H1 (cell line): ENCODE results near the gene TARS3. TPM values are rescaled to one million over a fixed set of nuclear protein-coding genes. Genes with fewer than 3 reads are reported as not detected.
A peak's percentile ranks its signal among the peaks of the same experiment; 100 is the strongest.
"Not testable (repeated sequence)": the region's sequence is repeated elsewhere in the genome, so short reads cannot be mapped to it uniquely, and the experiment has no call there.

ENCODE experiments used
- CTCF ChIA-PET: fragments of 300-600 bp; sonication (Branson Sonifier 250); formaldehyde crosslinking; loops from one replicate; lab custom pipeline; 2021; ENCODE audit not compliant: partially characterized antibody; lab: Charles Lee
- POLR2A ChIA-PET: fragments of 300-600 bp; sonication (Branson Sonifier 250); formaldehyde crosslinking; loops from one replicate; lab custom pipeline; 2021; ENCODE audit warnings: inconsistent platforms; ENCODE audit not compliant: partially characterized antibody; lab: Charles Lee
- DNase-seq, 2 experiments: peaks; one replicate each; pipeline versions ENCODE4 v3.0.0 to v3.0.0-alpha.2; 2010 to 2022; ENCODE audit warnings: low spot score in 2 of 2, low read depth in 1 of 2, mixed read lengths in 1 of 2
- FAIRE-seq: peaks from 2 replicates; lab custom pipeline; 2011; peaks lifted over from hg19 to GRCh38; lab: Jason Lieb, UNC
- H2AFZ ChIP-seq: 2 replicates; pipeline ENCODE4 v1.8.1; 2012; ENCODE audit warnings: low read length, inconsistent platforms
- H2AK5ac ChIP-seq: 2 replicates; pipeline ENCODE4 v1.6.1; 2013; ENCODE audit warnings: low read depth, low read length
- H2BK120ac ChIP-seq: replicated peaks from 2 replicates; pipeline ENCODE3; 2013; ENCODE audit warnings: low read depth, low read length, inconsistent platforms
- H2BK12ac ChIP-seq: 2 replicates; pipeline ENCODE4 v1.6.1; 2013; ENCODE audit warnings: low read depth, low read length
- H2BK15ac ChIP-seq: 2 replicates; pipeline ENCODE4 v1.6.1; 2013; ENCODE audit warnings: low read length
- H2BK20ac ChIP-seq: 2 replicates; pipeline ENCODE4 v1.6.1; 2013; ENCODE audit warnings: low read length
- H2BK5ac ChIP-seq: 2 replicates; pipeline ENCODE4 v1.6.1; 2013; ENCODE audit warnings: low read depth, low read length
- H3K14ac ChIP-seq: 2 replicates; pipeline ENCODE4 v1.6.1; 2013; ENCODE audit warnings: inconsistent platforms; ENCODE audit not compliant: insufficient read length
- H3K18ac ChIP-seq: 2 replicates; pipeline ENCODE4 v1.6.1; 2013; ENCODE audit warnings: low read length; ENCODE audit errors: extremely low read depth
- H3K23ac ChIP-seq: 2 replicates; pipeline ENCODE4 v1.6.1; 2013; ENCODE audit warnings: inconsistent platforms; ENCODE audit not compliant: insufficient read length
- H3K23me2 ChIP-seq: 2 replicates; pipeline ENCODE4 v1.6.1; 2013; ENCODE audit warnings: low read depth, low read length
- H3K27ac ChIP-seq: 2 replicates; pipeline ENCODE4 v1.6.1; 2011; ENCODE audit warnings: low read depth, low read length, inconsistent platforms
- H3K27me3 ChIP-seq, 4 experiments: replicated peaks in 1 of 4; 1 replicate in 1 of 4; 2 replicates in 3 of 4; pipeline versions ENCODE4 v1.6.1 to v1.8.1; 2011 to 2013; ENCODE audit warnings: low read length in 3 of 4, mild to moderate bottlenecking in 3 of 4, inconsistent platforms in 2 of 4, mixed read lengths in 2 of 4, moderate library complexity in 1 of 4; ENCODE audit not compliant: control insufficient read depth in 3 of 4, insufficient read depth in 3 of 4; ENCODE audit errors: extremely low read depth in 1 of 4
- H3K36me3 ChIP-seq, 4 experiments: 2 replicates each; pipeline versions ENCODE4 v1.6.1 to v1.8.1; 2011 to 2013; ENCODE audit warnings: mild to moderate bottlenecking in 4 of 4, low read length in 3 of 4, moderate library complexity in 2 of 4, control low read depth in 1 of 4, inconsistent platforms in 1 of 4; ENCODE audit not compliant: insufficient read depth in 4 of 4, control insufficient read depth in 2 of 4
- H3K4ac ChIP-seq: replicated peaks from 2 replicates; pipeline ENCODE3; 2013; ENCODE audit warnings: low read length, low read depth, mixed read lengths, inconsistent platforms; ENCODE audit not compliant: insufficient read length
- H3K4me1 ChIP-seq, 4 experiments: replicated peaks in 1 of 4; 1 replicate in 1 of 4; 2 replicates in 3 of 4; pipeline versions ENCODE4 v1.6.1 to v1.8.1; 2011 to 2013; ENCODE audit warnings: low read length in 3 of 4, inconsistent platforms in 2 of 4, mixed read lengths in 1 of 4; ENCODE audit not compliant: insufficient read depth in 4 of 4, control insufficient read depth in 3 of 4
- H3K4me2 ChIP-seq, 2 experiments: 2 replicates each; pipeline versions ENCODE4 v1.6.1 to v1.8.1; 2011 to 2013; ENCODE audit warnings: low read depth in 2 of 2, low read length in 2 of 2, control low read depth in 1 of 2, inconsistent platforms in 1 of 2, mild to moderate bottlenecking in 1 of 2; ENCODE audit not compliant: insufficient read depth in 1 of 2
- H3K4me3 ChIP-seq, 4 experiments: fragments of 200-600, 300-600 bp in 1 of 4; sonication (generic), shearing (Covaris generic), sonication (Bioruptor Twin) in 1 of 4; 2 replicates each; pipeline versions ENCODE4 v1.5.1 to v1.8.1; 2011 to 2016; ENCODE audit warnings: low read length in 4 of 4, low read depth in 3 of 4, control low read depth in 2 of 4, inconsistent platforms in 2 of 4, mild to moderate bottlenecking in 2 of 4, mixed read lengths in 1 of 4, moderate library complexity in 1 of 4; ENCODE audit not compliant: insufficient read depth in 2 of 4; ENCODE audit errors: extremely low read depth in 1 of 4
- H3K56ac ChIP-seq: replicated peaks from 2 replicates; pipeline ENCODE3; 2013; ENCODE audit warnings: low read depth, mild to moderate bottlenecking, mixed read lengths, low read length, inconsistent platforms; ENCODE audit not compliant: insufficient read length
- H3K79me1 ChIP-seq: 2 replicates; pipeline ENCODE4 v1.6.1; 2013; ENCODE audit warnings: low read depth, low read length, control low read depth
- H3K79me2 ChIP-seq, 2 experiments: 2 replicates each; pipeline versions ENCODE4 v1.6.1 to v1.8.1; 2012 to 2013; ENCODE audit warnings: low read length in 2 of 2, mild to moderate bottlenecking in 2 of 2, inconsistent platforms in 1 of 2; ENCODE audit not compliant: insufficient read depth in 2 of 2, control insufficient read depth in 1 of 2
- H3K9ac ChIP-seq, 4 experiments: replicated peaks in 1 of 4; 1 replicate in 1 of 4; 2 replicates in 3 of 4; pipeline versions ENCODE4 v1.6.1 to v1.8.1; 2011 to 2013; ENCODE audit warnings: low read depth in 3 of 4, low read length in 3 of 4, control low read depth in 2 of 4, mild to moderate bottlenecking in 2 of 4, moderate library complexity in 2 of 4, inconsistent platforms in 1 of 4; ENCODE audit errors: extremely low read depth in 1 of 4
- H3K9me3 ChIP-seq, 2 experiments: 2 replicates each; pipeline versions ENCODE4 v1.6.1 to v1.8.1; 2012 to 2013; ENCODE audit warnings: mild to moderate bottlenecking in 2 of 2, moderate library complexity in 2 of 2, control low read depth in 1 of 2, inconsistent platforms in 1 of 2, low read depth in 1 of 2, low read length in 1 of 2, mixed read lengths in 1 of 2; ENCODE audit not compliant: insufficient read depth in 2 of 2
- H4K20me1 ChIP-seq, 2 experiments: replicated peaks in 1 of 2; 2 replicates each; pipeline versions ENCODE3 to v1.8.1; 2011 to 2013; ENCODE audit warnings: inconsistent platforms in 2 of 2, low read length in 2 of 2, mild to moderate bottlenecking in 1 of 2; ENCODE audit not compliant: insufficient read depth in 2 of 2, control insufficient read depth in 1 of 2
- H4K5ac ChIP-seq: 2 replicates; pipeline ENCODE4 v1.6.1; 2013; ENCODE audit warnings: low read length, low read depth, mixed read lengths, inconsistent platforms; ENCODE audit not compliant: insufficient read length
- H4K8ac ChIP-seq: 2 replicates; pipeline ENCODE4 v1.8.0; 2013; ENCODE audit warnings: mild to moderate bottlenecking, moderate library complexity, low read length, inconsistent platforms; ENCODE audit not compliant: insufficient read depth; ENCODE audit errors: extremely low read depth
- H4K91ac ChIP-seq: replicated peaks from 2 replicates; pipeline ENCODE3; 2013; ENCODE audit warnings: low read length, mixed read lengths, inconsistent platforms; ENCODE audit not compliant: insufficient read length
- POLR2AphosphoS5 ChIP-seq: IDR thresholded peaks from 2 replicates; pipeline ENCODE4 v1.6.1; 2011; ENCODE audit warnings: low read depth, low read length
- RAD21 ChIP-seq, 2 experiments: IDR thresholded peaks in 1 of 2; conservative IDR thresholded peaks in 1 of 2; 2 replicates each; pipeline ENCODE4 v1.6.1; 2011; ENCODE audit warnings: low read depth in 2 of 2, low read length in 2 of 2, improper control_type of control experiment in 1 of 2, inconsistent platforms in 1 of 2, mild to moderate bottlenecking in 1 of 2, moderate library complexity in 1 of 2
- TCF12 ChIP-seq: IDR thresholded peaks from 2 replicates; pipeline ENCODE4 v1.6.1; 2011; ENCODE audit warnings: low read depth, mild to moderate bottlenecking, low read length
- WGBS, 2 experiments: shearing (Covaris generic) in 1 of 2; methylation state at CpG; one replicate each; pipeline versions ENCODE4 v1.1.6 to v1.1.7; 2013 to 2015; ENCODE audit warnings: low lambda C conversion rate in 2 of 2, mixed read lengths in 2 of 2, inconsistent platforms in 1 of 2, low coverage in 1 of 2, missing lambda C conversion rate in 1 of 2; ENCODE audit not compliant: insufficient replicate concordance in 2 of 2, insufficient coverage in 1 of 2, insufficient read length in 1 of 2; ENCODE audit errors: extremely low coverage in 1 of 2, missing lambda C conversion rate in 1 of 2; 5-methylcytosine and 5-hydroxymethylcytosine counted together
- polyA plus RNA-seq, 7 experiments: library from polyadenylated mRNA; depleted of rRNA in 3 of 7; stranded (reverse) in 5 of 7; unstranded in 2 of 7; fragments of >200 nt in 5 of 7; fragments of 200-250 nt in 2 of 7; gene quantifications; 1 replicate in 5 of 7; 2 replicates in 1 of 7; 4 replicates in 1 of 7; pipeline versions ENCODE4 v1.2.1 to v1.2.3, GENCODE V29; 2011 to 2013; ENCODE audit warnings: missing spikeins in 2 of 7, mixed read lengths in 2 of 7
- total RNA-seq: library from RNA; stranded (reverse); fragmentation: NEBNext Ultra II Directional; extraction: Animal tissue kit (Norgen Biotek cat#: 25700); gene quantifications from 2 replicates; pipeline ENCODE4 v1.2.1, GENCODE V29; 2021
- TF ChIP-seq, protein P1 (sequence below), 3 experiments: IDR thresholded peaks; 1 replicate in 2 of 3; 2 replicates in 1 of 3; pipeline versions ENCODE4 v1.5.1 to v1.6.1; 2011; ENCODE audit warnings: low read length in 3 of 3, mild to moderate bottlenecking in 3 of 3, inconsistent platforms in 2 of 3, low read depth in 1 of 3, moderate library complexity in 1 of 3; ENCODE audit not compliant: insufficient read depth in 1 of 3; ENCODE audit errors: control extremely low read depth in 1 of 3

Gene TARS3
- total and polyA plus RNA-seq, 2 of the 8 experiments (the other 6 are each of a cell fraction or from before 2014, with no cell fraction given), result 2.1 to 13.9 TPM

GRCh38 chr15:101654624-101655337 is 69.5 kb downstream of the TARS3 start:
- POLR2A ChIA-PET, result not testable (repeated sequence)

More at GRCh38 chr15:101654624-101655337, 69.5 kb downstream of the TARS3 start:
- H3K56ac ChIP-seq, H2BK120ac ChIP-seq, H3K27ac ChIP-seq, H4K5ac ChIP-seq, H2BK12ac ChIP-seq, H3K4me3 ChIP-seq, H4K91ac ChIP-seq, H2BK5ac ChIP-seq, H3K4ac ChIP-seq, H3K18ac ChIP-seq, H3K4me2 ChIP-seq, FAIRE-seq, H2AK5ac ChIP-seq, H3K79me1 ChIP-seq, H3K23me2 ChIP-seq, H2BK20ac ChIP-seq, H4K20me1 ChIP-seq, H4K8ac ChIP-seq, H3K23ac ChIP-seq, H3K36me3 ChIP-seq, H3K27me3 ChIP-seq, H3K4me1 ChIP-seq, H3K9ac ChIP-seq, H3K9me3 ChIP-seq, H2BK15ac ChIP-seq, H3K14ac ChIP-seq, H2AFZ ChIP-seq: not testable (repeated sequence)
- H3K79me2 ChIP-seq, result peaks cover 0 to 19% of the 10 kb centered on the region in 2 experiments; a peak in 2 of 4 replicates
- TF ChIP-seq, protein P1, sequence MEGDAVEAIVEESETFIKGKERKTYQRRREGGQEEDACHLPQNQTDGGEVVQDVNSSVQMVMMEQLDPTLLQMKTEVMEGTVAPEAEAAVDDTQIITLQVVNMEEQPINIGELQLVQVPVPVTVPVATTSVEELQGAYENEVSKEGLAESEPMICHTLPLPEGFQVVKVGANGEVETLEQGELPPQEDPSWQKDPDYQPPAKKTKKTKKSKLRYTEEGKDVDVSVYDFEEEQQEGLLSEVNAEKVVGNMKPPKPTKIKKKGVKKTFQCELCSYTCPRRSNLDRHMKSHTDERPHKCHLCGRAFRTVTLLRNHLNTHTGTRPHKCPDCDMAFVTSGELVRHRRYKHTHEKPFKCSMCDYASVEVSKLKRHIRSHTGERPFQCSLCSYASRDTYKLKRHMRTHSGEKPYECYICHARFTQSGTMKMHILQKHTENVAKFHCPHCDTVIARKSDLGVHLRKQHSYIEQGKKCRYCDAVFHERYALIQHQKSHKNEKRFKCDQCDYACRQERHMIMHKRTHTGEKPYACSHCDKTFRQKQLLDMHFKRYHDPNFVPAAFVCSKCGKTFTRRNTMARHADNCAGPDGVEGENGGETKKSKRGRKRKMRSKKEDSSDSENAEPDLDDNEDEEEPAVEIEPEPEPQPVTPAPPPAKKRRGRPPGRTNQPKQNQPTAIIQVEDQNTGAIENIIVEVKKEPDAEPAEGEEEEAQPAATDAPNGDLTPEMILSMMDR (IDR thresholded peaks at IDR 0.05; ENCODE audit: control extremely low read depth in 1 of 3, insufficient read depth in 1 of 3, low read depth in 1 of 3, low read length in 3 of 3), result peak; percentile 37 to 79 (median 62)
- TF ChIP-seq POLR2AphosphoS5 (0 out of 2 replicates have a peak, but pooled peaks have one; percentile 17), RAD21 (IDR thresholded peaks at IDR 0.05 in 1 of 2, conservative IDR thresholded peaks at IDR 0.05 in 1 of 2; ENCODE audit: low read depth in 2 of 2, low read length in 2 of 2) (peak; percentile 35 to 45), TCF12 (0 out of 2 replicates have a peak, but pooled peaks have one; percentile 27)
- CTCF ChIA-PET, result interaction anchor here (0.7 to 3.9 kb wide), 31 partner anchors 9 to 646 kb away, joined by 3 to 27 read pairs (median 4); partner anchors contain the start of gene SNRPA1
- DNase-seq, result peak in 1 of 2 experiments; percentile 54
- WGBS, 2 experiments, result 96% methylated on average over 9 of the region's 10 CpGs; no CpG with 5 or more reads in 1 of the 2 experiments
